GM21528 (cell line): ENCODE measurements around the gene ZNF783.
A peak's percentile ranks its signal among the peaks of the same experiment; 100 is the strongest.

Experiments used
- ATAC-seq: cut with Tn5 transposase; IDR thresholded peaks from one replicate; pipeline ENCODE4 v1.9.1; 2021; ENCODE audit warnings: mild to moderate bottlenecking, moderate library complexity; ENCODE audit not compliant: unreplicated experiment, low FRiP score

Gene ZNF783

GRCh38 chr7:149280151-149280550, 18.2 kb downstream of the ZNF783 start:
- no peak for ATAC-seq

GRCh38 chr7:149280661-149281507, 18.9 kb downstream of the ZNF783 start:
- ATAC-seq = no peak

GRCh38 chr7:149281508-149282330, 19.7 kb downstream of the ZNF783 start:
- ATAC-seq = no peak

- ATAC-seq = no peak
Observed at GRCh38 chr7:149282331-149282655, 20.3 kb downstream of the ZNF783 start.

- no peak for ATAC-seq
Observed at GRCh38 chr7:149283321-149283720, 21.3 kb downstream of the ZNF783 start.

GRCh38 chr7:149284343-149284742, 22.3 kb downstream of the ZNF783 start:
- ATAC-seq = peak; percentile 13

- peak; percentile 96 for ATAC-seq
Observed at GRCh38 chr7:149284850-149285585, 23.0 kb downstream of the ZNF783 start.

GRCh38 chr7:149285603-149286002, 23.6 kb downstream of the ZNF783 start:
- no peak for ATAC-seq

- no peak for ATAC-seq
Observed at GRCh38 chr7:149286811-149287400, 24.9 kb downstream of the ZNF783 start.

GRCh38 chr7:149287622-149288021, 25.6 kb downstream of the ZNF783 start:
- ATAC-seq = no peak

GRCh38 chr7:149289262-149289661, 27.3 kb downstream of the ZNF783 start:
- ATAC-seq = no peak

GRCh38 chr7:149289856-149290255, 27.9 kb downstream of the ZNF783 start:
- ATAC-seq = no peak

- no peak for ATAC-seq
Observed at GRCh38 chr7:149291036-149291780, 29.2 kb downstream of the ZNF783 start.

GRCh38 chr7:149291781-149292461, 29.9 kb downstream of the ZNF783 start:
- no peak for ATAC-seq

GRCh38 chr7:149292462-149292823, 30.4 kb downstream of the ZNF783 start:
- no peak for ATAC-seq

- ATAC-seq = no peak
Observed at GRCh38 chr7:149293338-149293737, 31.3 kb downstream of the ZNF783 start.

- no peak for ATAC-seq
Observed at GRCh38 chr7:149293946-149294633, 32.1 kb downstream of the ZNF783 start.

GRCh38 chr7:149294634-149295480, 32.9 kb downstream of the ZNF783 start:
- ATAC-seq = no peak
